Measurements from ENCODE around the gene AMZ1. TPM values are rescaled to one million over a fixed set of nuclear protein-coding genes. Genes with fewer than 3 reads are reported as not detected.

Gene AMZ1
- total RNA-seq, 4 donors from 2014 or later = 0.19 to 0.27 TPM; not detected in 2

DNA sequence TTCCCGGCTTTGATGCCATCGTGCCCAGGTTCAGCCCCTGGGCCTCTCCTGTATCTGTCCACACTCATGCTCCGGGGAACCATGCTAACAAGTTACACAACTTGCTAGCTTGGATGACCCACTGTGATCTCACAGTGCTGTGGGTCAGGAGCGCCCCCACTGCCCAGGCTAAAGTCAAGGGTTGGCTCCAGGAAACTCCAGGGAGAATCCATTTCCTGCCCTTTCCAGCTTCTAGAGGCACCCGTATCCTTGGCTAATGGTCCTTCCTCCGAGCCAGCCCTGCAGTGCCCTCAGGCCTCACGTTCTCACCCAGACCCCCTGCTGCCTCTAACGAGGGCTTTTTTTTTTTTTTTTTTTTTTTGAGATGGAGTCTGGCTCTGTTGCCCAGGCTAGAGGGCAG lies 19.5 kb downstream of the AMZ1 start:
- TF ChIP-seq, protein P1, sequence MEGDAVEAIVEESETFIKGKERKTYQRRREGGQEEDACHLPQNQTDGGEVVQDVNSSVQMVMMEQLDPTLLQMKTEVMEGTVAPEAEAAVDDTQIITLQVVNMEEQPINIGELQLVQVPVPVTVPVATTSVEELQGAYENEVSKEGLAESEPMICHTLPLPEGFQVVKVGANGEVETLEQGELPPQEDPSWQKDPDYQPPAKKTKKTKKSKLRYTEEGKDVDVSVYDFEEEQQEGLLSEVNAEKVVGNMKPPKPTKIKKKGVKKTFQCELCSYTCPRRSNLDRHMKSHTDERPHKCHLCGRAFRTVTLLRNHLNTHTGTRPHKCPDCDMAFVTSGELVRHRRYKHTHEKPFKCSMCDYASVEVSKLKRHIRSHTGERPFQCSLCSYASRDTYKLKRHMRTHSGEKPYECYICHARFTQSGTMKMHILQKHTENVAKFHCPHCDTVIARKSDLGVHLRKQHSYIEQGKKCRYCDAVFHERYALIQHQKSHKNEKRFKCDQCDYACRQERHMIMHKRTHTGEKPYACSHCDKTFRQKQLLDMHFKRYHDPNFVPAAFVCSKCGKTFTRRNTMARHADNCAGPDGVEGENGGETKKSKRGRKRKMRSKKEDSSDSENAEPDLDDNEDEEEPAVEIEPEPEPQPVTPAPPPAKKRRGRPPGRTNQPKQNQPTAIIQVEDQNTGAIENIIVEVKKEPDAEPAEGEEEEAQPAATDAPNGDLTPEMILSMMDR (IDR thresholded peaks at IDR 0.05) = no peak
- TF ChIP-seq POLR2A (IDR thresholded peaks at IDR 0.05) = no peak
- H3K4me3 ChIP-seq (ENCODE audit: low read depth, poor library complexity, severe bottlenecking) = no peak overlapping the region
- DNase-seq (ENCODE audit: low spot score in 2 of 2) = no peak
- intact Hi-C loops (cut with DNase I; ENCODE audit: low total_unique reads) = no loop called here
- 66 to 77% methylated on average over 8 of the region's 8 CpGs for WGBS, 2 donors

DNA sequence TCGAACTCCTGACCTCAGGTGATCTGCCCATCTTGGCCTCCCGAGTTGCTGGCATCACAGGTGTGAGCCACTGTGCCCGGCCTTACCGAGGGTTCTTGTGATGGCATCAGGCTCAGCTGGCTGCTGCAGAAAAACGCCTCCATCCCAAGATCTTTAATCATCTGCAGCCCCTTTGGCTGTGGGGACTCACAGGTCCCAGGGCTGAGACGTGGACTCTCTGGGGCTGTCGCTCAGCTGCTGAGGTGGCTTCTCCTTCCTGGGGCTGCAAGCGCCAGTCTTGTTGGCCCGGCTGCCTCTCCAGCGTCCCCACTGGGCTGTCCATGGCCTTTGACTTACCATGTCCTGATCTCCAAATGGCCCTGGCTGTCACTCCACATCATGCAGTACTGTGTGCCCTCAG lies 20.0 kb downstream of the AMZ1 start:
- DNase-seq (ENCODE audit: low spot score in 2 of 2) = no peak
- WGBS, 2 donors = 89 to 93% methylated on average over 9 to 10 of the region's 10 CpGs
- intact Hi-C loops (cut with DNase I; ENCODE audit: low total_unique reads) = no loop called here

DNA sequence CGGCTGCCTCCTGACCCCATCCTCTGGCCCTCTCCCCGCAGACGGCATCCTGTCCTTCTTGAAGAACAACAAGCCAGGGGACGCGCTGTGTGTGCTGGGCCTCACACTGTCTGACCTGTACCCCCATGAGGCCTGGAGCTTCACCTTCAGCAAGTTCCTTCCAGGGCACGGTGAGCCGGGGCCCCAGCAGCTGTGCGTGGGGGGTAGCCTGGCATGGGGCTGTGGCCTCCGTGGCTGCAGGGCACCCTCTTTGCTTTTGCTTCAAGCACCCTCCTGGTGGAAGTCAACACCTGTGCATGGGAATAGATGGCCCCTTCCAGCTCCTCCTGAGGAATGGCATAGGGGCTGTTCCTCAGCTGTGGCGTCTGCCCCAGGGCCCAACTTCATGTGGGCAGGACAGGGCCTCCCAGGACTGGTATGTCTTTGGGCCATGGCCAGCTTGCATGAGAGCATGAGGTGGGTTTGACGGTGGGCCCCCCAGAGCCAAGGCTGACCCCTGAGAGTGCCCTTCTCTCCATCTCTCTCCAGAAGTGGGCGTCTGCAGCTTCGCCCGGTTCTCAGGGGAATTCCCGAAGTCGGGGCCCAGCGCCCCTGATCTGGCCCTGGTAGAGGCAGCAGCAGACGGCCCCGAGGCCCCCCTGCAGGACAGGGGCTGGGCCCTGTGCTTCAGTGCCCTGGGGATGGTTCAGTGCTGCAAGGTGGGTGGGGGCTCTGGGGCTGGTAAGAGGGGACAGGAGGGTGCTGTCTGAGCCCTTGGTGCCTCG lies 20.7 kb downstream of the AMZ1 start:
- WGBS, 2 donors = 80 to 84% methylated on average over 15 to 20 of the region's 20 CpGs
- DNase-seq (ENCODE audit: low spot score in 2 of 2) = no peak
- intact Hi-C loops (cut with DNase I; ENCODE audit: low total_unique reads) = no loop called here
- H3K4me3 ChIP-seq (ENCODE audit: low read depth, poor library complexity, severe bottlenecking) = no peak overlapping the region
- TF ChIP-seq POLR2A (IDR thresholded peaks at IDR 0.05) = no peak
- TF ChIP-seq, protein P1 (IDR thresholded peaks at IDR 0.05) = no peak

More for the DNA sequence above, 20.0 kb downstream of the AMZ1 start:
- TF ChIP-seq, protein P1 (IDR thresholded peaks at IDR 0.05) = no peak
- no peak for TF ChIP-seq POLR2A (IDR thresholded peaks at IDR 0.05)
- no peak overlapping the region for H3K4me3 ChIP-seq (ENCODE audit: low read depth, poor library complexity, severe bottlenecking)

DNA sequence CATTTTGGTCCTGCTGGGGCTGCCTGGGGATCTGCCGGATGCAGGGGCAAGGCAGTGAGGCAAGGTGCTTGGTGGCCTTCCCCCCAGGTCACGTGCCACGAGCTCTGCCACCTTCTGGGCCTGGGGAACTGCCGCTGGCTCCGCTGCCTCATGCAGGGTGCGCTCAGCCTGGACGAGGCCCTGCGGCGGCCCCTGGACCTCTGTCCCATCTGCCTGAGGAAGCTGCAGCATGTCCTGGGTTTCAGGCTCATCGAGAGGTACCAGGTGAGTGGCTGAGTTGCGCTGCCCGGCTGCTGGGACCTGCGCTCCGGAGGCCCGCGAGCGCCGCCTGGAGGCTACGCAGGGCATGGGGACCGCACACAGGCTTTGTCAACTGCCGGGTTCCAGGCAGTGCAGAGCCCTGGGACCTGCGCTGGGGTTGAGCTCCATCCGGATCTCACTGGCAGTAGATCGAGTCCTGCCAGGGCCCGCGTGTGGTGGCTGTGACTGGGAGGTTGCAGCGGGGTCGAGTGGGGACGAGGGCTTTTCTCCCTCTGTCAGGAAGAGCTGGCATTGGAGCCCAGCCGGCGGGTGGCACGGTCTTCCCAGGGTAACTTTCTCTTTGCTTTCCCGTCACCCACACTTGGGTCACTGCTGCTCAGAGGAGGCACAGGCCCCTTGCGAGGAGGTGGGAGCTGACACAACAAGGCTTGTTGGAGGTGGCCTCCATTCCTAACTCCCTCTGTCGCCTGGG lies 21.7 kb downstream of the AMZ1 start:
- DNase-seq (ENCODE audit: low spot score in 2 of 2) = peak; percentile 42 to 93

DNA sequence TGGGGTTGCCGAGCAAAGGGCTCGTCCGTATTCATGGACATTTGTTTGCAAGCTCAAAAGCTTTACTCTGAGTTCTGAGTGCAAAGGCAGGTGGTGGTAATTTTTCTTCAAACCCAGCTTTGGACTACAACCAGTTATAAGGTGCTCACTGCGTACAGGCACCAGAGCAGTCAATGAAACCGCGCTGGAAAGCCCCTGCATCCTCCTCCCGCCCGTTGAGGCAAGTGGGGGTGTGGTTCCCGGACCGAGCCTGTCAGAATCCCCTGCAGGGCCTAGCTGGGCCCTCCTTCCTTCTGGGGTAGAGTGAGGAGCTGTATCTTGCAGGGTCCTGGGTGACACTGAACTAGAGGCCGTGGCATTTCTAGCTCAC lies 22.3 kb downstream of the AMZ1 start:
- intact Hi-C loops (cut with DNase I; ENCODE audit: low total_unique reads) = no loop called here
- H3K4me3 ChIP-seq (ENCODE audit: low read depth, poor library complexity, severe bottlenecking) = no peak overlapping the region
- TF ChIP-seq POLR2A (IDR thresholded peaks at IDR 0.05) = no peak
- TF ChIP-seq, protein P1 (IDR thresholded peaks at IDR 0.05) = no peak
- DNase-seq (ENCODE audit: low spot score in 2 of 2) = no peak
- WGBS, 2 donors = 58 to 69% methylated on average over 11 of the region's 11 CpGs

More for the DNA sequence above, 21.7 kb downstream of the AMZ1 start:
- intact Hi-C loops (cut with DNase I; ENCODE audit: low total_unique reads) = no loop called here
- TF ChIP-seq, protein P1 (IDR thresholded peaks at IDR 0.05) = peak in 1 of 3 donors; percentile 88
- no peak for TF ChIP-seq POLR2A (IDR thresholded peaks at IDR 0.05)
- WGBS, 2 donors = 24 to 47% methylated on average over 20 to 34 of the region's 35 CpGs
- no peak overlapping the region for H3K4me3 ChIP-seq (ENCODE audit: low read depth, poor library complexity, severe bottlenecking)

All from lower leg skin (tissue), 4 donors.